ENCODE measurements around the gene DTX3.

Gene DTX3

DNA sequence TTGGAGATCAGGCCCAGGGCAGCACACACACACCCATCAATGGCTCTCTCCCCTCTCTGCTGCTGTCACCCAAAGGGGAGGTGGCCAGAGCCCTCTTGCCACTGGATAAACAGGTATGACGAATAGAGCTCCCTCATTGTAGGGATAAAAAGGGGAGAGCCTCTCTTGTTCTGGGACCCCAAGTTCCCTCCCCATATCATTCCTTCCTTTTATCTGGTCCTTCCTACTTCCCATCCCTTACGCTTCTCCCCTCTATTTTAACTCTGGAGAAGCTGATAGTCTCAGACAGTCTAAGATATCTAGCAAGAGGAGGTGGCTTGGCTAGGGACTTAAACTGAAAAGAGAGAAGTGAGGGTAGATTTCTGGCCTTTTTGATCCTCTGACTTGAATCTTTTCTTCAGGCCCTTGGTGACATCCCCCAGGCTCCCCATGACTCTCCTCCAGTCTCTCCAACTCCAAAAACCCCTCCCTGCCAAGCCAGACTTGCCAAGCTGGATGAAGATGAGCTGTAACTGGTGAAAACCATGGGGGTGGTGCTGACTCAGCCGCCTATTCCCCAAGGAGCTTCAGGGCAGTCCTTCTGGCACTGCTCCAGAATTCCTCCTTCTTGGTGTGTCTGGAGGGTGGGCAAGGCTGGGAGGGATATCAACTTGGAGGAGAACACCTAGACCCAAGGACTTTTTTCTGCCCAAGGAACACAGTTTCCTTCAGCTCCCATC lies 11.9 kb downstream of the DTX3 start:
- TF ChIP-seq, protein P1, sequence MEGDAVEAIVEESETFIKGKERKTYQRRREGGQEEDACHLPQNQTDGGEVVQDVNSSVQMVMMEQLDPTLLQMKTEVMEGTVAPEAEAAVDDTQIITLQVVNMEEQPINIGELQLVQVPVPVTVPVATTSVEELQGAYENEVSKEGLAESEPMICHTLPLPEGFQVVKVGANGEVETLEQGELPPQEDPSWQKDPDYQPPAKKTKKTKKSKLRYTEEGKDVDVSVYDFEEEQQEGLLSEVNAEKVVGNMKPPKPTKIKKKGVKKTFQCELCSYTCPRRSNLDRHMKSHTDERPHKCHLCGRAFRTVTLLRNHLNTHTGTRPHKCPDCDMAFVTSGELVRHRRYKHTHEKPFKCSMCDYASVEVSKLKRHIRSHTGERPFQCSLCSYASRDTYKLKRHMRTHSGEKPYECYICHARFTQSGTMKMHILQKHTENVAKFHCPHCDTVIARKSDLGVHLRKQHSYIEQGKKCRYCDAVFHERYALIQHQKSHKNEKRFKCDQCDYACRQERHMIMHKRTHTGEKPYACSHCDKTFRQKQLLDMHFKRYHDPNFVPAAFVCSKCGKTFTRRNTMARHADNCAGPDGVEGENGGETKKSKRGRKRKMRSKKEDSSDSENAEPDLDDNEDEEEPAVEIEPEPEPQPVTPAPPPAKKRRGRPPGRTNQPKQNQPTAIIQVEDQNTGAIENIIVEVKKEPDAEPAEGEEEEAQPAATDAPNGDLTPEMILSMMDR (IDR thresholded peaks at IDR 0.05), result no peak

DNA sequence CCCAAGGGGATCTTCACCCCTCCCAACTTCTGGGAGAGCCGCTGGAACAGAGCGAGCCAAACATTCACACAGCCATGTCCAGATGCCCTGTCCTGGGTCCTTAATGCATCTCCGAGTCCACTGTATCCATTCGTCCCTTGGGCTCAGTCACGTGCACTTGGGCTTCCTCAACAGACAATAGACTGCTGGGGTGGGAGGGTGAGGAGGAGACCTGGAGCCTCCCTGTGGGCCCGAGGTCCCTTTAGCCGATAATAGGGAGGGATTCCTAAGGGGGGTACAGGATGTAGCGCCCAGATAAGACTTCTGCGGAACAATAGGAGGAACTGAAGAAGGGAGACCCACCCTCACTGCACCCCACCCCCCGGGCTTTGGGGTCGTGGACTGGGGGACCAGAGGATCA lies 13.3 kb downstream of the DTX3 start:
- TF ChIP-seq, protein P1 (IDR thresholded peaks at IDR 0.05), result no peak

DNA sequence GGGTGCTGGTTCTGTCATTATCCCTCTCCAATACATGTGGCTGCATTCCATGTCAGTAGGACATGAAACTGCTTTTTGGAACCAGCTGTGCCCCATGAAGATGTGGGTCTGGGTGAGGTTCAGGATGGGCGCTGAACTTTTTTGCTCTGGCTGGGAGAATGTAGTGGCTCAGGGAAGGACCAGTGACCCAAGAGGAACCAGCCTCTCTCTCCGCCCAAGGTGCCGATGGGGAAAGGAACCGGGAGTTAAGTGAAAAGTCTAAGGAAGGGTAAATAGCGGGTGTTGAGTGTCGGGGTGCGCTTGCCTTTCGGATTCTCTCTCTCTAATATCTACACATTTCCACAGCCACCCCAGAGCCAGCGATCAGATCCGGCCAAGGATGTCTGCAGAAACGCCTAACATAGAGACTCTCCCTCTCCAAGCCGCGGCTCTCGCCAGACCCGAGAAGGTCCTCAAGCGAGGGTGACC lies 14.4 kb downstream of the DTX3 start:
- TF ChIP-seq, protein P1 (IDR thresholded peaks at IDR 0.05), result no peak

DNA sequence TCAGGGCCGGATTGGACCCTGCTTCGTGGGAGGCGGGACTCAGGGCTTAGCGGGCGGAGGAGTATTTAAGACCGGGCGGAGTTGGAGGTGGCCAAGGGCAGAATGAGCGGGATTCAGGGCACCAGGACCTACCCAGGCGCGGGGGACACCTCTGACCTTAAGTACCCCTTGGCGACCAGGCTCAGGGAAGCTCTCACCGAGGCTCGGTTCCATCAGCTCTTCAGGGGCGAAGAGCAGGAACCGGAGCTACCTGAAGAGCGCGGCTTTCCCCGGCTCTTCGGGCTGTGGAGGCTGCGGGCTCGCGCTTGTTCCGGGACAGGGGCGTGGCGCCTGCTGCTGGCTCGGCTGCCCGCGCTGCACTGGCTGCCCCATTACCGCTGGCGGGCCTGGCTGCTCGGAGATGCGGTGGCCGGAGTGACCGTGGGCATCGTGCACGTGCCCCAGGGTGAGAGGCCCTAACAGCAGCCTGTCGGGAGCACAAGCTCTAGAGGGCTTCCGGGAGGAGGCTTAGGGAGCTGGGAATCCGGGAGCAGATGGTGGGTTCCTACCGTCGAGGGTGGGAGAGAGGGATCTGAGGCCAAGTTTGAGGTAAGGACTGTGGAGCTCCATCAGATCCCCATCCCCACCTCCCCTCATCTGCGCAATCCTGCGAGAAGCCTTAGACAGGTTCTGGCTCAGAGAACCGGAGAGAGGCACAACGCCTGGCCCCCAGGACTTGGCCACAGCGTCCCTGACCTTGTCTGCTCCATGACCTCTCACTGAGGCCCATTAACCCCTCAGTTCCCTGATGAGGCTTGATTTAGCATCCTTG lies 15.0 kb downstream of the DTX3 start:
- TF ChIP-seq, protein P1 (IDR thresholded peaks at IDR 0.05), result no peak

DNA sequence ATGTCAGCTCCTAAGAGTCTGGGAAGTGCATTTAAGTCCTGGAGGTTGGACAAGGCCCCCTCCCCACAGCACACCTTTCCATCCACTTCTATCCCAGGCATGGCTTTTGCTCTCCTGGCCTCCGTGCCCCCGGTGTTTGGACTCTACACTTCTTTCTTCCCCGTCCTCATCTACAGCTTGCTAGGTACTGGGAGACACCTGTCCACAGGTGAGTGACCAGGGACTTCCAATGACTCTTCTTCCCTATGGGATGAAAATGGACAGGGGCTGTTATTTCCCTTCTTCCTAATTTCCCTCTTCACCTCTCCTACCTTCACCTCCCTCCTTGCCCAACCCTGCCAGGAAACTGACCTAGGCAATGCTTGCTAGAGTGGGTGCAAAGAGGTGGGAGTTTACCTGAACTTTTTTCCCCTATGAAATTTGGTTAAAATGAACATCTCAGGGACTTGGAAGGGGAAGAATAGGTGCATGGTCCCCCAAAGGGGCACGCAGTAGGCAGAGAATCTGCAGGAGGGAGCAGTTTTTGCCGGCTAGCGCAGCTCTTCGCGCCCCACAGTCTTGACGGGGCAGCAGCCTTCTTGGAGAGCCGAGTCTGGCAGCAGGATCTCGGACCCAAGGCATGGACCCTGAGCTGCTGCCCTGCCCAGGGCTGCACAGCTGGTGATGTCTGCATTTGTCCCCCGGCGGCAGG lies 15.8 kb downstream of the DTX3 start:
- TF ChIP-seq, protein P1 (IDR thresholded peaks at IDR 0.05), result no peak

DNA sequence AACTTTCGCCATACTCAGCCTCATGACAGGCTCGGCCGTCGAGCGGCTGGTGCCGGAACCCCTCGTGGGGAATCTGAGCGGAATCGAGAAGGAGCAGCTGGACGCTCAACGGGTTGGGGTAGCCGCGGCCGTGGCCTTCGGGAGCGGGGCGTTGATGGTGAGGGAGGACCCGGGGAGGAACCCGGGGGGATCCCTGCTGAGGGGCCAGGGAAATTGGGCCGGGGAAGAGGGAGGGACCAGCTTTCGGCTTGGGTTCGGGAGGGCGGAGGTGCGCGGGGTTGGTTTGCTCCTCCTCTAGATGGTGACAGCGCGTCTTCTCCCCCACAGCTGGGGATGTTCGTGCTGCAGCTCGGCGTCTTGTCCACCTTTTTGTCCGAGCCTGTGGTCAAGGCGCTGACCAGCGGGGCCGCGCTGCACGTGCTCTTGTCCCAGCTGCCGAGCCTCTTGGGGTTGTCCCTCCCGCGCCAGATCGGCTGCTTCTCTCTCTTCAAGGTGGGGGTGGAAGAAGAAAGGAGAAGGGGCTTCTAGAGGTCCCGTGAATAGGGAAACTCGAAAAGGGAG lies 16.4 kb downstream of the DTX3 start:
- TF ChIP-seq, protein P1 (IDR thresholded peaks at IDR 0.05), result no peak

Measured in LNCAP (cell line).